ENCODE data around the gene FAM240A.

DNA sequence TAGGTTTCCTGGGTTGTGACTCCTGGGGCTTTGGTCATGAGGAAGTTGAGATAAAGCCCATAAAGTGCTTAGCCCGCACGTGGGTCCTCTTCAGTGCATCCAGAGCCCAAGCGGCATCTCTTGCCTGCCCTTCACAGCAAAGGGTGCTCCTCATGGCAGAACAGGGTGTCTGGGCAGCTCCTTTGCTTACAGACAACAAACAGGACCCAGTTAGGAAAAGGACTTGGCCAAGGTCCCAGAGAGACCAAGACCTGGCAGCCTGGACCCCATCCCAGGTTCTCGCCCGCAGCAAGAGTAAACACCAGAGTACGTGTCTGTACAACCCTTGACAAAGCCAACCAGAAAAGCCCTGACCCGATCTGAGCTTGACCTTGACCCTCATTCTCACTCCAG, 54.1 kb downstream of the FAM240A start:
- TF ChIP-seq POLR2AphosphoS5 (IDR thresholded peaks at IDR 0.05; ENCODE audit: borderline replicate concordance, low read depth, low read length) (no peak), FOXP2 (optimal IDR thresholded peaks at IDR 0.05; ENCODE audit: control extremely low read depth, extremely low read length, insufficient read depth) (no peak)

Measured in SK-N-MC (cell line).